ENCODE results near the gene CIT.
"Not testable (repeated sequence)": the region's sequence is repeated elsewhere in the genome, so short reads cannot be mapped to it uniquely, and the experiment has no call there.

Gene CIT

GRCh38 chr12:119728444-119728745 is 148.7 kb downstream of the CIT start:
- no peak for DNase-seq

- no peak for DNase-seq
Measured at GRCh38 chr12:119727600-119728443, 149.3 kb downstream of the CIT start.

- DNase-seq = no peak
Measured at GRCh38 chr12:119725523-119725922, 151.6 kb downstream of the CIT start.

- no peak for DNase-seq
Measured at GRCh38 chr12:119721306-119721705, 155.8 kb downstream of the CIT start.

- DNase-seq = no peak
Measured at GRCh38 chr12:119720349-119720748, 156.8 kb downstream of the CIT start.

- DNase-seq = no peak
Measured at GRCh38 chr12:119718141-119718540, 159.0 kb downstream of the CIT start.

GRCh38 chr12:119715268-119715620 is 161.9 kb downstream of the CIT start:
- no peak for DNase-seq

GRCh38 chr12:119714614-119715267 is 162.4 kb downstream of the CIT start:
- DNase-seq = no peak

GRCh38 chr12:119713551-119714031 is 163.5 kb downstream of the CIT start:
- DNase-seq = no peak

- no peak for DNase-seq
Measured at GRCh38 chr12:119712721-119713120, 164.4 kb downstream of the CIT start.

GRCh38 chr12:119711693-119712092 is 165.4 kb downstream of the CIT start:
- no peak for DNase-seq

- DNase-seq = no peak
Measured at GRCh38 chr12:119710965-119711551, 166.1 kb downstream of the CIT start.

GRCh38 chr12:119710374-119710964 is 166.7 kb downstream of the CIT start:
- DNase-seq = no peak

GRCh38 chr12:119706427-119706826 is 170.7 kb downstream of the CIT start:
- not testable (repeated sequence) for DNase-seq

GRCh38 chr12:119705182-119705581 is 171.9 kb downstream of the CIT start:
- no peak for DNase-seq

GRCh38 chr12:119704065-119704747 is 172.9 kb downstream of the CIT start:
- no peak for DNase-seq

- no peak for DNase-seq
Measured at GRCh38 chr12:119700078-119700477, 177.0 kb downstream of the CIT start.

GRCh38 chr12:119699199-119699760 is 177.8 kb downstream of the CIT start:
- no peak for DNase-seq

- DNase-seq = no peak
Measured at GRCh38 chr12:119696943-119697342, 180.2 kb downstream of the CIT start.

GRCh38 chr12:119695034-119695433 is 182.1 kb downstream of the CIT start:
- DNase-seq = no peak

GRCh38 chr12:119694111-119694510 is 183.0 kb downstream of the CIT start:
- DNase-seq = no peak

- DNase-seq = no peak
Measured at GRCh38 chr12:119693511-119693910, 183.6 kb downstream of the CIT start.

GRCh38 chr12:119692997-119693396 is 184.1 kb downstream of the CIT start:
- DNase-seq = no peak
